ENCODE measurements around the gene KRIT1. TPM values are rescaled to one million over a fixed set of nuclear protein-coding genes. Genes with fewer than 3 reads are reported as not detected.
"Not testable (repeated sequence)": the region's sequence is repeated elsewhere in the genome, so short reads cannot be mapped to it uniquely, and the experiment has no call there.

Gene KRIT1
- total RNA-seq, 2 donors from 2014 or later = 58.4 to 150 TPM

- DNase-seq = no peak
- TF ChIP-seq CTCF (IDR thresholded peaks at IDR 0.05) (no peak), POLR2A (IDR thresholded peaks at IDR 0.05) (no peak)
Observed at GRCh38 chr7:92192326-92192725, 53.4 kb downstream of the KRIT1 start.

DNA sequence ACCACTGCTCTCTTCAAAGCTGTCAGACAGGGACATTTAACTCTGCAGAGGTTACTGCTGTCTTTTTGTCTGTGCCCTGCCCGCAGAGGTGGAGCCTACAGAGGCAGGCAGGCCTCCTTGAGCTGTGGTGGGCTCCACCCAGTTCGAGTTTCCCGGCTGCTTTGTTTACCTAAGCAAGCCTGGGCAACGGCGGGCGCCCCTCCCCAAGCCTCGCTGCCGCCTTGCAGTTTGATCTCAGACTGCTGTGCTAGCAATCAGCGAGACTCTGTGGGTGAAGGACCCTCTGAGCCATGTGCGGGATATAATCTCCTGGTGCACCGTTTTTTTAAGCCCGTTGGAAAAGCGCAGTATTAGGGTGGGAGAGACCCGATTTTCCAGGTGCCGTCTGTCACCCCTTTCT lies 56.5 kb downstream of the KRIT1 start:
- H3K27ac ChIP-seq; DNase-seq; ATAC-seq; H3K4me1 ChIP-seq; H3K27me3 ChIP-seq; H3K9me3 ChIP-seq; H3K4me3 ChIP-seq; H3K36me3 ChIP-seq (replicated peaks in 1 of 2; ENCODE audit: insufficient read depth in 1 of 2, low read depth in 2 of 2); intact Hi-C loops (cut with DNase I): not testable (repeated sequence)
- 93 to 95% methylated on average over 15 of the region's 15 CpGs for WGBS, 2 donors

More at GRCh38 chr7:92192326-92192725, 53.4 kb downstream of the KRIT1 start:
- Histone ChIP-seq H3K4me3 (no peak overlapping the region), H3K4me1 (no peaks in the 10 kb centered on the region), H3K27ac (no peak overlapping the region), H3K9me3 (peaks cover 0 to 4% (median 2%) of the 10 kb centered on the region in 3 donors), H3K27me3 (no peaks in the 10 kb centered on the region), H3K36me3 (replicated peaks in 1 of 2; ENCODE audit: insufficient read depth in 1 of 2, low read depth in 2 of 2) (no peaks in the 10 kb centered on the region)
- ATAC-seq = no peak
- intact Hi-C loops (cut with DNase I) = no loop called here
- 86 to 92% methylated on average over 3 of the region's 3 CpGs for WGBS, 2 donors

DNA sequence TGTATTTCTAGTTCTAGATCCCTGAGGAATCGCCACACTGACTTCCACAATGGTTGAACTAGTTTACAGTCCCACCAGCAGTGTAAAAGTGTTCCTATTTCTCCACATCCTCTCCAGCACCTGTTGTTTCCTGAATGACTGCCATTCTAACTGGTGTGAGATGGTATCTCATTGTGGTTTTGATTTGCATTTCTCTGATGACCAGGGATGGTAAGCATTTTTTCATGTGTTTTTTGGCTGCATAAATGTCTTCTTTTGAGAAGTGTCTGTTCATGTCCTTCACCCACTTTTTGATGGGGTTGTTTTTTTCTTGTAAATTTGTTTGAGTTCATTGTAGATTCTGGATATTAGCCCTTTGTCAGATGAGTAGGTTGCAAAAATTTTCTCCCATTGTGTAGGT lies 61.4 kb downstream of the KRIT1 start:
- ATAC-seq; DNase-seq; intact Hi-C loops (cut with DNase I): not testable (repeated sequence)

DNA sequence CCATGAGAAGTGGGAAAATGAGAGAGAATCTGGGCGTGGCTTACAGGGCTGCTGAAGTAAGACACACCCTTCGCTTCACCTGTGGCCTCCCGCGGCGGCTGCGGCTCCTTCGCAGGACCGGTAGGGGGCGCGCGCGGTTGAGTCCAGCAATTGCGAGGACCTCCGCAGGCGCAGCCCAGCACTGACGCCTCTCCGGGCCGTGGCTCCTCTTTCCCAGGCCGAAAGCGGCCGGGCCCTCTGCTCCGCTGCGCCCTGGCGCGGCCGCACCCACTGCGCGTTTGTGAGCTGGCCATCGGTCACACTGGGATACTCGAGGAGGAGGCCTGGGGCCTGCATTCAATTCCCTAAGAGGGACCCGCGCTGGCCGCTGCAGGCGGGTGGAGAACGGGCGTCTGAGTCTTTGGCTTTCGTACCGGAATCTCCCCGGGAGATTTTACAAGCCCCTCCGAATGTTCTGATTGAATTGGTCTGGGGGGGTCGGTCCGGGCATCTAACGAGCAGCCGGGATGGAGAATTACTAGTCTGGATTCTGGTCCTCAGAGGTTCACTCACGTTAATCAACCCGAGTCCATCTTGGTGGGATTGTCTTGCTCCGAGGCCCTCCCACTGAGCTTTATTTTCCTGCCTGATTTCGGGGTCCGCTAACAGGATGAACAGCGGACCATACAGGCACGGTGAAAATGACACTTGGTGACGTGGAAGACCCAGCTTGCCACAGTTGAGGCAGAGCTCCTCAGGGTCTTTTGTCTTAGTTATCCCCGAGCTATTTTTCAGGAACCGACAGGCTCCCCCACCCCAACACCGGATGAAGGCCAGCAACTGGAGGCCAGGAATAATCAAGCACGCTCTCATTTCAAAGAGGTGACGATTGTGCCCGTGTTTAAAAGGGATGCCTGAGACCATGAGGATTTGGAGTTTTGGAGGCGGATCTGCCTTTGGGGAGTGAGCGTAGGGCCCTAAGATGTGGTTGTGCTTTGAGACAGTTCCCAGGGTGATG lies 66.5 kb downstream of the KRIT1 start, which contains the start of gene LRRD1:
TSS of gene LRRD1 (minus strand) at position 215 of the 997 bp plus-strand sequence. CDS start 13,940 bp downstream, outside the sequence.
- Histone ChIP-seq H3K36me3 (replicated peaks in 1 of 2; ENCODE audit: insufficient read depth in 1 of 2, low read depth in 2 of 2) (no peaks in the 10 kb centered on the region), H3K4me3 (peak within 1 kb of the TSS in 1 of 2 donors; percentile 21), H3K27ac (peak within 1 kb of the TSS; percentile 36 to 85 (median 74)), H3K9me3 (no peaks in the 10 kb centered on the region), H3K4me1 (peaks cover 3% of the 10 kb centered on the region), H3K27me3 (no peaks in the 10 kb centered on the region)
- intact Hi-C loops (cut with DNase I) = no loop called here
- DNase-seq (peak; percentile 93 to 97 (median 96)), ATAC-seq (peak; percentile 99)
- TF ChIP-seq CTCF (IDR thresholded peaks at IDR 0.05) (peak; percentile 97 to 99 (median 98)), POLR2A (IDR thresholded peaks at IDR 0.05) (peak; percentile 67 to 91 (median 81))
- 8 to 10% methylated on average over 45 to 51 of the region's 60 CpGs for WGBS, 2 donors

More for the DNA sequence above, 61.4 kb downstream of the KRIT1 start:
- H3K36me3 ChIP-seq (replicated peaks in 1 of 2; ENCODE audit: insufficient read depth in 1 of 2, low read depth in 2 of 2); H3K4me1 ChIP-seq; H3K27ac ChIP-seq; H3K9me3 ChIP-seq; H3K4me3 ChIP-seq; H3K27me3 ChIP-seq: not testable (repeated sequence)
- WGBS, 2 donors = 87 to 93% methylated on average over 1 of the region's 1 CpG

DNA sequence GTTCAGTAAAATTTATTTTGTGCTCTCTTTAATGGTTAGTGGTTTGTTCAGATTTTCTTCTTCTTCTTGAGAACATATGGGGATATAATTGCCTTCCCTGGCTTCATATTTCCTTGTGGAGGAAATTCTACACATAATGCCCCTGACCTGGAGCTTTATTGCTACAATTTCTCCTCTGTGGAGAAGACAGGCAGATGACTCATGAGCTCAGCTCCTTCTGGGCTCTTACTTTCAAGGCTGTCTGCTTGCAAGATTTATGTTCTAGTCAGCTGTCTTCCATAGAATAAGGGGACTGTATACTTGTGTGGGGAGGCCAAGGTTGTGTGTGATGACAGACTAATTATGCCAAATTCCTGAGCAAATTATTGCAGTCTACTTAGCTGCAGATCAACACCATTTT lies 68.4 kb downstream of the KRIT1 start:
- H3K4me3 ChIP-seq = no peak overlapping the region
- DNase-seq = no peak
- H3K4me1 ChIP-seq = peaks cover 3% of the 10 kb centered on the region
- H3K27me3 ChIP-seq = no peaks in the 10 kb centered on the region
- no peak overlapping the region for H3K27ac ChIP-seq
- no peak for ATAC-seq
- TF ChIP-seq CTCF (IDR thresholded peaks at IDR 0.05) (no peak), POLR2A (IDR thresholded peaks at IDR 0.05) (no peak)
- intact Hi-C loops (cut with DNase I) = no loop called here
- no peaks in the 10 kb centered on the region for H3K36me3 ChIP-seq (replicated peaks in 1 of 2; ENCODE audit: insufficient read depth in 1 of 2, low read depth in 2 of 2)
- H3K9me3 ChIP-seq = no peaks in the 10 kb centered on the region

GRCh38 chr7:92169529-92169928 lies 76.2 kb downstream of the KRIT1 start:
- not testable (repeated sequence) for H3K4me3 ChIP-seq, ATAC-seq, H3K27ac ChIP-seq

More at GRCh38 chr7:92169529-92169928, 76.2 kb downstream of the KRIT1 start:
- H3K27me3 ChIP-seq; H3K36me3 ChIP-seq (replicated peaks in 1 of 2; ENCODE audit: insufficient read depth in 1 of 2, low read depth in 2 of 2); DNase-seq; intact Hi-C loops (cut with DNase I); H3K4me1 ChIP-seq; H3K9me3 ChIP-seq: not testable (repeated sequence)
- WGBS, 2 donors = 66 to 81% methylated on average over 2 of the region's 2 CpGs
